SK-N-SH treated with all-trans-retinoic acid at 6 μM for 48 hours (cell line): ENCODE measurements around the gene SPC25.
"Not testable (repeated sequence)": the region's sequence is repeated elsewhere in the genome, so short reads cannot be mapped to it uniquely, and the experiment has no call there.

Experiments
- CREB5 ChIP-seq: fragments of 250-450 bp; sonication (Bioruptor Pico); IDR thresholded peaks from 2 replicates; pipeline ENCODE4 v1.5.1; 2020; ENCODE audit warnings: low read depth, mild to moderate bottlenecking, moderate library complexity
- CSRNP3 ChIP-seq: fragments of 250-450 bp; sonication (Bioruptor Pico); IDR thresholded peaks from 2 replicates; pipeline ENCODE4 v1.5.1; 2021; ENCODE audit warnings: mild to moderate bottlenecking, moderate library complexity
- ZFP30 ChIP-seq: fragments of 450-650 bp; formaldehyde crosslinking; IDR thresholded peaks from 2 replicates; pipeline ENCODE4 v1.5.0; 2022; ENCODE audit warnings: mild to moderate bottlenecking, moderate library complexity

- not testable (repeated sequence) for TF ChIP-seq CSRNP3, ZFP30, CREB5 (CRISPR knock-in tag)
These were observed 19.4 kb downstream of the SPC25 start for GRCh38 chr2:168870824-168871223.
